A549 (cell line): ENCODE data around the gene DDX31.

Experiments used
- EP300 ChIP-seq, 2 experiments: fragments of >200 bp; sonication (Bioruptor Twin); formaldehyde crosslinking; IDR thresholded peaks; 2 replicates in 1 of 2; 3 replicates in 1 of 2; pipeline ENCODE4 v1.6.1; 2016 to 2017
- FOSL2 ChIP-seq, 2 experiments: fragments of 450-650 bp in 1 of 2; fragments of >200 bp in 1 of 2; sonication (Bioruptor Twin) in 1 of 2; formaldehyde crosslinking; IDR thresholded peaks; 2 replicates each; pipeline versions ENCODE4 v1.5.0 to v1.6.1; 2016 to 2020; ENCODE audit warnings: mild to moderate bottlenecking in 1 of 2, moderate library complexity in 1 of 2
- KDM1A ChIP-seq: fragments of 200-600 bp; sonication (generic); IDR thresholded peaks from 2 replicates; pipeline ENCODE4 v1.6.1; 2016; ENCODE audit warnings: low read depth, mild to moderate bottlenecking
- MAX ChIP-seq: IDR thresholded peaks from 2 replicates; pipeline ENCODE4 v1.6.1; 2012
- NPAS2 ChIP-seq: fragments of 250-450 bp; sonication (Bioruptor Pico); IDR thresholded peaks from 2 replicates; pipeline ENCODE4 v1.8.0; 2022; ENCODE audit warnings: mild to moderate bottlenecking, moderate library complexity, borderline replicate concordance
- NR3C1 ChIP-seq: fragments of >200 bp; sonication (Bioruptor Twin); formaldehyde crosslinking; IDR thresholded peaks from 3 replicates; pipeline ENCODE4 v1.6.1; 2017
- TF ChIP-seq, protein P1 (sequence below): IDR thresholded peaks from 2 replicates; pipeline ENCODE4 v1.6.1; 2012
- TF ChIP-seq, protein P2 (sequence below): fragments of >200 bp; sonication (Bioruptor Twin); formaldehyde crosslinking; IDR thresholded peaks from 3 replicates; pipeline ENCODE4 v1.5.1; 2016

GRCh38 chr9:132638240-132638639 lies 31.5 kb downstream of the DDX31 start:
- TF ChIP-seq, protein P1, sequence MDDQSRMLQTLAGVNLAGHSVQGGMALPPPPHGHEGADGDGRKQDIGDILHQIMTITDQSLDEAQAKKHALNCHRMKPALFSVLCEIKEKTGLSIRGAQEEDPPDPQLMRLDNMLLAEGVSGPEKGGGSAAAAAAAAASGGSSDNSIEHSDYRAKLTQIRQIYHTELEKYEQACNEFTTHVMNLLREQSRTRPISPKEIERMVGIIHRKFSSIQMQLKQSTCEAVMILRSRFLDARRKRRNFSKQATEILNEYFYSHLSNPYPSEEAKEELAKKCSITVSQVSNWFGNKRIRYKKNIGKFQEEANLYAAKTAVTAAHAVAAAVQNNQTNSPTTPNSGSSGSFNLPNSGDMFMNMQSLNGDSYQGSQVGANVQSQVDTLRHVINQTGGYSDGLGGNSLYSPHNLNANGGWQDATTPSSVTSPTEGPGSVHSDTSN, result no peak
- TF ChIP-seq EP300 (IDR thresholded peaks at IDR 0.05) (no peak), NPAS2 (no peak), FOSL2 (IDR thresholded peaks at IDR 0.05) (no peak), FOSL2 (CRISPR knock-in tag; IDR thresholded peaks at IDR 0.05) (no peak), MAX (no peak), KDM1A (no peak), NR3C1 (no peak)
- TF ChIP-seq, protein P2, sequence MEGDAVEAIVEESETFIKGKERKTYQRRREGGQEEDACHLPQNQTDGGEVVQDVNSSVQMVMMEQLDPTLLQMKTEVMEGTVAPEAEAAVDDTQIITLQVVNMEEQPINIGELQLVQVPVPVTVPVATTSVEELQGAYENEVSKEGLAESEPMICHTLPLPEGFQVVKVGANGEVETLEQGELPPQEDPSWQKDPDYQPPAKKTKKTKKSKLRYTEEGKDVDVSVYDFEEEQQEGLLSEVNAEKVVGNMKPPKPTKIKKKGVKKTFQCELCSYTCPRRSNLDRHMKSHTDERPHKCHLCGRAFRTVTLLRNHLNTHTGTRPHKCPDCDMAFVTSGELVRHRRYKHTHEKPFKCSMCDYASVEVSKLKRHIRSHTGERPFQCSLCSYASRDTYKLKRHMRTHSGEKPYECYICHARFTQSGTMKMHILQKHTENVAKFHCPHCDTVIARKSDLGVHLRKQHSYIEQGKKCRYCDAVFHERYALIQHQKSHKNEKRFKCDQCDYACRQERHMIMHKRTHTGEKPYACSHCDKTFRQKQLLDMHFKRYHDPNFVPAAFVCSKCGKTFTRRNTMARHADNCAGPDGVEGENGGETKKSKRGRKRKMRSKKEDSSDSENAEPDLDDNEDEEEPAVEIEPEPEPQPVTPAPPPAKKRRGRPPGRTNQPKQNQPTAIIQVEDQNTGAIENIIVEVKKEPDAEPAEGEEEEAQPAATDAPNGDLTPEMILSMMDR, result no peak
